HepG2 (cell line): ENCODE measurements around the gene ZDHHC11. TPM values are rescaled to one million over a fixed set of nuclear protein-coding genes. Genes with fewer than 3 reads are reported as not detected.

ENCODE experiments used
- ELF1 ChIP-seq: sonication (generic); formaldehyde crosslinking; IDR thresholded peaks from 2 replicates; pipeline ENCODE4 v1.4.0; 2020; ENCODE audit warnings: missing genetic modification reagents
- IRF2 ChIP-seq: IDR thresholded peaks from 2 replicates; pipeline ENCODE4 v1.6.1; 2018; ENCODE audit warnings: missing genetic modification reagents, missing compliant biosample characterization
- ISX ChIP-seq: sonication (generic); formaldehyde crosslinking; conservative IDR thresholded peaks from 2 replicates; pipeline ENCODE4 v1.5.0; 2020; ENCODE audit warnings: missing genetic modification reagents
- KAT8 ChIP-seq: IDR thresholded peaks from 2 replicates; pipeline ENCODE4 v1.6.1; 2016; ENCODE audit warnings: missing genetic modification reagents, missing compliant biosample characterization
- MAZ ChIP-seq, 2 experiments: sonication (generic) in 1 of 2; formaldehyde crosslinking in 1 of 2; IDR thresholded peaks; 2 replicates each; pipeline versions ENCODE4 v1.5.0 to v1.6.1; 2012 to 2020; ENCODE audit warnings: low read depth in 2 of 2, mild to moderate bottlenecking in 2 of 2, borderline replicate concordance in 1 of 2, improper control_type of control experiment in 1 of 2, low read length in 1 of 2, missing genetic modification reagents in 1 of 2, moderate library complexity in 1 of 2
- MXD4 ChIP-seq: IDR thresholded peaks from 2 replicates; pipeline ENCODE4 v1.6.1; 2016; ENCODE audit warnings: mild to moderate bottlenecking, missing biosample characterization, missing genetic modification reagents
- NR2C2 ChIP-seq: sonication (generic); formaldehyde crosslinking; IDR thresholded peaks from 2 replicates; pipeline ENCODE4 v1.4.0; 2020; ENCODE audit warnings: missing genetic modification reagents, mild to moderate bottlenecking, moderate library complexity, borderline replicate concordance
- PAXIP1 ChIP-seq: sonication (generic); formaldehyde crosslinking; conservative IDR thresholded peaks from 2 replicates; pipeline ENCODE4 v1.4.0; 2020; ENCODE audit warnings: mild to moderate bottlenecking, missing genetic modification reagents, moderate library complexity
- PRDM10 ChIP-seq: sonication (generic); formaldehyde crosslinking; IDR thresholded peaks from 2 replicates; pipeline ENCODE4 v1.4.0; 2020; ENCODE audit warnings: low read depth, missing genetic modification reagents
- SALL1 ChIP-seq: sonication (generic); formaldehyde crosslinking; IDR thresholded peaks from 2 replicates; pipeline ENCODE4 v1.8.0; 2022; ENCODE audit warnings: mild to moderate bottlenecking, missing genetic modification reagents
- SIX1 ChIP-seq: sonication (generic); formaldehyde crosslinking; IDR thresholded peaks from 2 replicates; pipeline ENCODE4 v1.4.0; 2020; ENCODE audit warnings: missing genetic modification reagents, borderline replicate concordance
- SSRP1 ChIP-seq: IDR thresholded peaks from 2 replicates; pipeline ENCODE4 v1.6.1; 2016; ENCODE audit warnings: control low read depth
- ZBTB1 ChIP-seq: sonication (generic); formaldehyde crosslinking; IDR thresholded peaks from 2 replicates; pipeline ENCODE4 v1.4.0; 2020; ENCODE audit warnings: missing genetic modification reagents, borderline replicate concordance
- ZMAT3 ChIP-seq: sonication (generic); formaldehyde crosslinking; conservative IDR thresholded peaks from 2 replicates; pipeline ENCODE4 v1.7.0; 2021; ENCODE audit warnings: missing genetic modification reagents
- ZNF143 ChIP-seq: sonication (generic); formaldehyde crosslinking; IDR thresholded peaks from 2 replicates; pipeline ENCODE4 v1.4.0; 2020; ENCODE audit warnings: missing genetic modification reagents
- ZNF264 ChIP-seq: sonication (generic); formaldehyde crosslinking; IDR thresholded peaks from 2 replicates; pipeline ENCODE4 v1.4.0; 2020; ENCODE audit warnings: missing genetic modification reagents
- ZNF451 ChIP-seq: sonication (generic); formaldehyde crosslinking; IDR thresholded peaks from 2 replicates; pipeline ENCODE4 v1.5.0; 2020; ENCODE audit warnings: mild to moderate bottlenecking, missing genetic modification reagents
- ZNF468 ChIP-seq: sonication (generic); formaldehyde crosslinking; IDR thresholded peaks from 2 replicates; pipeline ENCODE4 v1.8.0; 2022; ENCODE audit warnings: mild to moderate bottlenecking, moderate library complexity, missing genetic modification reagents
- polyA plus RNA-seq, 8 experiments: library from polyadenylated mRNA; depleted of rRNA in 3 of 8; stranded (reverse) in 7 of 8; unstranded in 1 of 8; fragments of >200 nt; fragmentation: Illumina TruSeq in 4 of 8; extraction: Trizol in 4 of 8; gene quantifications; 2 replicates each; pipeline versions ENCODE4 v1.2.1 to v1.2.3, GENCODE V29; 2011 to 2016; ENCODE audit warnings: low read depth in 4 of 8, missing spikeins in 1 of 8, mixed read lengths in 1 of 8; ENCODE audit not compliant: insufficient read depth in 1 of 8
- total RNA-seq, 5 experiments: library from RNA; depleted of rRNA; stranded (reverse); fragments of >200 nt; fragmentation: Illumina TruSeq; extraction: Trizol; gene quantifications; 2 replicates each; pipeline ENCODE4 v1.2.3, GENCODE V29; 2016; ENCODE audit warnings: low read depth in 1 of 5
- TF ChIP-seq, protein P1 (sequence below): sonication (generic); formaldehyde crosslinking; IDR thresholded peaks from 2 replicates; pipeline ENCODE4 v1.4.0; 2020; ENCODE audit warnings: missing genetic modification reagents
- TF ChIP-seq, protein P2 (sequence below): sonication (generic); formaldehyde crosslinking; IDR thresholded peaks from 2 replicates; pipeline ENCODE4 v1.5.0; 2020; ENCODE audit warnings: missing genetic modification reagents

ZDHHC11 gene
- total and polyA plus RNA-seq, 2 of the 13 experiments (the other 11 are each of a cell fraction or from before 2014, with no cell fraction given), result 2.1 to 4.0 TPM

DNA sequence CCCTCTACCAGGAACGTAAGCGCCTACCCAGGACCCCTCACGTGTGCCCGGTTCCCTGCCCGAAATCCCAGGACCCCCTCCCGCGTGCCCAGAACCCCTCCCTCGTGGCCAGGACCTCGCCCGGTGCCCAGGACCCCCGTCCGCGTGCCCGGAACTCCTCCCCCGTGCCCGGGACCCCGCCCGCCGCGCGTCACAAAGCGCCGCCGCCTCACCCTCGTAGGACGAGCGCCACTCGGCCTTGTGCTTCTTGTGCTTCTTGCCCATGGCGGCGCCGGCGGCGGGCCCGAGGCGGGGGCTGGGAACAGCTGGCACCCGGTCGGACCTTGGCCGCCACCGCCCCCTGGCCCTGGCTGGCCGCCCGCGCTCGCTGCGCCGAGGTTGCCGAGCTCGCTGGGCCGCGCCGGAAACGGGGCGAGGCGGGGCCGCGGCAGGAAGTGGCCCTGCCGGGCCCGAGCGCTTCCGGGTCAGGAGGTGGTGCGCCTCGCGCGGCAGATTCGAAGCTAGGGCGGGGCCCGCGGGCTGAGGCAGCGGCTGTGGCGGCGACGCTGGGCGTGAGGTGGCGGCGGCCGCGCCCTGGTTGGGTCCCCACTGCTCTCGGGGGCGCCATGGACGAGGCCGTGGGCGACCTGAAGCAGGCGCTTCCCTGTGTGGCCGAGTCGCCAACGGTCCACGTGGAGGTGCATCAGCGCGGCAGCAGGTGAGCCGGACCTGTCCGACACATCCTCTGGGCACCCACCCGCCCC is 41.8 kb upstream of the ZDHHC11 start, which contains the start of the genes BRD9 and TRIP13 (continued):
- TF ChIP-seq ZBTB1, result no peak
- TF ChIP-seq, protein P1, sequence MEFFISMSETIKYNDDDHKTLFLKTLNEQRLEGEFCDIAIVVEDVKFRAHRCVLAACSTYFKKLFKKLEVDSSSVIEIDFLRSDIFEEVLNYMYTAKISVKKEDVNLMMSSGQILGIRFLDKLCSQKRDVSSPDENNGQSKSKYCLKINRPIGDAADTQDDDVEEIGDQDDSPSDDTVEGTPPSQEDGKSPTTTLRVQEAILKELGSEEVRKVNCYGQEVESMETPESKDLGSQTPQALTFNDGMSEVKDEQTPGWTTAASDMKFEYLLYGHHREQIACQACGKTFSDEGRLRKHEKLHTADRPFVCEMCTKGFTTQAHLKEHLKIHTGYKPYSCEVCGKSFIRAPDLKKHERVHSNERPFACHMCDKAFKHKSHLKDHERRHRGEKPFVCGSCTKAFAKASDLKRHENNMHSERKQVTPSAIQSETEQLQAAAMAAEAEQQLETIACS (CRISPR knock-in tag), result peak; percentile 18; the same call in 1 of the 2 replicates
- TF ChIP-seq SIX1 (CRISPR knock-in tag), result no peak
- peak; percentile 45; the same call in 1 of the 2 replicates for TF ChIP-seq MAZ (IDR thresholded peaks at IDR 0.05; ENCODE audit: borderline replicate concordance, low read depth, low read length)
- peak; percentile 88 for TF ChIP-seq MAZ (CRISPR knock-in tag; IDR thresholded peaks at IDR 0.05; ENCODE audit: low read depth)
- TF ChIP-seq, protein P2, sequence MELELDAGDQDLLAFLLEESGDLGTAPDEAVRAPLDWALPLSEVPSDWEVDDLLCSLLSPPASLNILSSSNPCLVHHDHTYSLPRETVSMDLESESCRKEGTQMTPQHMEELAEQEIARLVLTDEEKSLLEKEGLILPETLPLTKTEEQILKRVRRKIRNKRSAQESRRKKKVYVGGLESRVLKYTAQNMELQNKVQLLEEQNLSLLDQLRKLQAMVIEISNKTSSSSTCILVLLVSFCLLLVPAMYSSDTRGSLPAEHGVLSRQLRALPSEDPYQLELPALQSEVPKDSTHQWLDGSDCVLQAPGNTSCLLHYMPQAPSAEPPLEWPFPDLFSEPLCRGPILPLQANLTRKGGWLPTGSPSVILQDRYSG (CRISPR knock-in tag), result no peak
- peak; percentile 100 for TF ChIP-seq NR2C2 (CRISPR knock-in tag)
- peak; percentile 50; the same call in 1 of the 2 replicates for TF ChIP-seq ELF1 (CRISPR knock-in tag)
- TF ChIP-seq PAXIP1 (CRISPR knock-in tag), result 0 out of 2 replicates have a peak, but pooled peaks have one; percentile 22
- peak; percentile 51; the same call in 1 of the 2 replicates for TF ChIP-seq SALL1 (CRISPR knock-in tag)
- 0 out of 2 replicates have a peak, but pooled peaks have one; percentile 24 for TF ChIP-seq ISX (CRISPR knock-in tag)
- TF ChIP-seq ZMAT3 (CRISPR knock-in tag), result peak; percentile 77; the same call in 1 of the 2 replicates
- TF ChIP-seq MXD4 (CRISPR knock-in tag), result peak; percentile 99
- TF ChIP-seq ZNF451 (CRISPR knock-in tag), result 0 out of 2 replicates have a peak, but pooled peaks have one; percentile 20
- peak; percentile 82 for TF ChIP-seq KAT8 (CRISPR knock-in tag)
- 0 out of 2 replicates have a peak, but pooled peaks have one; percentile 61 for TF ChIP-seq ZNF468
- peak; percentile 42; the same call in 1 of the 2 replicates for TF ChIP-seq IRF2 (CRISPR knock-in tag)
- no peak for TF ChIP-seq PRDM10 (CRISPR knock-in tag)
- TF ChIP-seq ZNF143 (CRISPR knock-in tag), result no peak
- TF ChIP-seq SSRP1 (CRISPR knock-in tag), result no peak
- no peak for TF ChIP-seq ZNF264
